Naive thymus-derived CD4-positive, alpha-beta T cell (primary cell): ENCODE data around the gene MEAK7. TPM values are rescaled to one million over a fixed set of nuclear protein-coding genes. Genes with fewer than 3 reads are reported as not detected.

Experiments
- ATAC-seq: fragments of 150-1000 bp; cut with Tn5 transposase; 2 replicates; pipeline ENCODE4 v1.10.0; 2021; ENCODE audit warnings: mild to moderate bottlenecking, moderate library complexity
- CTCF ChIA-PET: fragments of 350-600 bp; sonication (Branson Sonifier 250); formaldehyde crosslinking; loops from one replicate; lab custom pipeline; 2021; ENCODE audit warnings: antibody characterized with exemption; lab: Charles Lee
- POLR2A ChIA-PET: fragments of 350-600 bp; sonication (Branson Sonifier 250); formaldehyde crosslinking; loops from one replicate; lab custom pipeline; 2021; ENCODE audit warnings: antibody characterized with exemption, inconsistent platforms; lab: Charles Lee
- DNase-seq, 9 donors: peaks; one replicate each; pipeline versions ENCODE4 v3.0.0 to v3.0.0-alpha.2; 2020 to 2022; ENCODE audit warnings: mixed read lengths in 1 of 9
- H3K27ac ChIP-seq: one replicate; pipeline ENCODE4 v1.7.0; 2013; ENCODE audit warnings: mild to moderate bottlenecking, low read depth, low read length, moderate library complexity
- H3K27me3 ChIP-seq, 2 donors: one replicate each; pipeline ENCODE4 v1.7.0; 2013; ENCODE audit warnings: low read length in 2 of 2, mild to moderate bottlenecking in 2 of 2, moderate library complexity in 2 of 2; ENCODE audit not compliant: control insufficient read depth in 2 of 2, insufficient read depth in 2 of 2
- H3K36me3 ChIP-seq, 3 experiments: 1 replicate in 2 of 3; 2 replicates in 1 of 3; pipeline ENCODE4 v1.7.0; 2013; ENCODE audit warnings: low read length in 3 of 3, mild to moderate bottlenecking in 3 of 3, moderate library complexity in 1 of 3; ENCODE audit not compliant: insufficient read depth in 3 of 3, control insufficient read depth in 2 of 3
- H3K4me1 ChIP-seq, 2 donors: one replicate each; pipeline ENCODE4 v1.7.0; 2013; ENCODE audit warnings: low read length in 2 of 2, mild to moderate bottlenecking in 2 of 2, moderate library complexity in 1 of 2; ENCODE audit not compliant: control insufficient read depth in 2 of 2, insufficient read depth in 2 of 2
- H3K4me3 ChIP-seq: 2 replicates; pipeline ENCODE4 v1.7.0; 2013; ENCODE audit warnings: mild to moderate bottlenecking, low read length
- H3K9me3 ChIP-seq, 3 experiments: 1 replicate in 2 of 3; 2 replicates in 1 of 3; pipeline ENCODE4 v1.7.0; 2013; ENCODE audit warnings: low read length in 3 of 3; ENCODE audit not compliant: control insufficient read depth in 2 of 3
- H3K27ac Mint-ChIP-seq, 9 donors: one replicate each; pipeline ENCODE4 v1.8.0; 2020 to 2022; ENCODE audit warnings: mixed read lengths in 9 of 9, mild to moderate bottlenecking in 8 of 9, moderate library complexity in 5 of 9, inconsistent platforms in 2 of 9
- H3K27me3 Mint-ChIP-seq, 5 donors: one replicate each; pipeline ENCODE4 v1.8.0; 2021 to 2022; ENCODE audit warnings: mixed read lengths in 5 of 5, mild to moderate bottlenecking in 1 of 5
- H3K36me3 Mint-ChIP-seq, 5 donors: one replicate each; pipeline ENCODE4 v1.8.0; 2020 to 2022; ENCODE audit warnings: mixed read lengths in 5 of 5, mild to moderate bottlenecking in 3 of 5, inconsistent platforms in 1 of 5
- H3K4me1 Mint-ChIP-seq, 7 donors: one replicate each; pipeline ENCODE4 v1.8.0; 2020 to 2022; ENCODE audit warnings: mixed read lengths in 7 of 7, mild to moderate bottlenecking in 3 of 7, inconsistent platforms in 1 of 7
- H3K4me3 Mint-ChIP-seq, 10 donors: one replicate each; pipeline ENCODE4 v1.8.0; 2020 to 2022; ENCODE audit warnings: mild to moderate bottlenecking in 10 of 10, mixed read lengths in 10 of 10, moderate library complexity in 6 of 10, inconsistent platforms in 2 of 10
- H3K9me3 Mint-ChIP-seq, 11 donors: one replicate each; pipeline ENCODE4 v1.8.0; 2020 to 2022; ENCODE audit warnings: mixed read lengths in 11 of 11, mild to moderate bottlenecking in 4 of 11, inconsistent platforms in 1 of 11, moderate library complexity in 1 of 11
- intact Hi-C, 2 donors: fragments of 100-400 bp; cut with micrococcal nuclease; formaldehyde crosslinking; loops; one replicate each; pipeline ENCODE4 v1.15.1; 2023
- polyA plus RNA-seq, 2 donors: library from polyadenylated mRNA; unstranded; fragments of 300-500 nt; fragmentation: Illumina TruSeq; gene quantifications; one replicate each; pipeline ENCODE4 v1.2.3, GENCODE V29; 2021
- total RNA-seq, 6 experiments: library from RNA in 5 of 6; stranded (reverse) in 5 of 6; gene quantifications; 1 replicate in 5 of 6; 2 replicates in 1 of 6; pipeline ENCODE4 v1.2.3 and lab custom pipeline; 2021 to 2026

MEAK7 gene
- total and polyA plus RNA-seq, 7 experiments from 2014 or later: 4.0 to 56.1 (median 9.3) TPM

DNA sequence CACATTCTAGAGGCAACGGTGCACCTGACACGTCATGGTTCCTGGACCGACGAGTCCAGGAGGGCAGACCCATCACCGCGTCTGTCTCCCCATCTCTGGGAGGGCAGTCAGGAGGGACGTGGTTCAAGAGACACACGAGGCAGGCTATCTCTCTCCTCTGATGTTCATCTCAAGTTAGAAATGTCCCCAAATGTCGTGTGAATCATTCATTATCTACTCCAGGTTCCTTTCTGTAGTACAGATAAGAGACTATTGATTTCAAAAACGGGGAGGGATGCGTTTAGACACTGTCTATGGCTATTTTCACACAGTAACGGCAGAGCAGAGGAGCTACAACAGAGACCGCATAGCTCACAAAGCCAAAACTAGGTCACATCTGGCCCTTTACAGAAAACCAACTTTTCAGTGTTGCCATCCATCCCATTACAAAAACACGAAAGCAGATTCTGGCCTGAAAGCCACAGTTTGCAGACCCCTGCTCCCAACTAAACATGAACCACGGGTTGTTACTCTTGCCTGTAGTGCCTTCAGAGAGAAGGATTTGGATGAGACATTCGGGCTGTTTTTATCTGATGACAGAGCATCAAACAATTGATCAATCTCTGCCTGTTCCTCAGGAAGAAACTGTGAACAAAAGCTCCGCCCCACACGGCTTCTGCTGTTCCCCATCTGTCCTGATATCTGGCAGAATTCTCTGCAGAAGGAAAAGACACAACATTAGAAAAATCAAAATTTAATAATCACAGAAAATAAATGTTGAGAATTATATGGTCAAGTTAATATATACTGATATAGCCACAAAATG lies 6.8 kb downstream of the MEAK7 start:
- Mint-ChIP-seq H3K4me3 (no peak overlapping the region), H3K27me3 (no peaks in the 10 kb centered on the region), H3K4me1 (peaks cover 0 to 2% (median 0%) of the 10 kb centered on the region in 7 donors), H3K27ac (no peak overlapping the region), H3K36me3 (peaks cover 21 to 59% (median 44%) of the 10 kb centered on the region in 5 donors), H3K9me3 (peaks cover 0 to 12% (median 5%) of the 10 kb centered on the region in 11 donors)
- DNase-seq (peak in 1 of 9 donors; percentile 9), ATAC-seq (no peak)
- Histone ChIP-seq H3K27ac (no peak overlapping the region), H3K4me1 (no peaks in the 10 kb centered on the region), H3K36me3 (peaks cover 7 to 43% (median 10%) of the 10 kb centered on the region in 3 experiments), H3K4me3 (no peak overlapping the region), H3K9me3 (peaks cover 0 to 5% (median 0%) of the 10 kb centered on the region in 3 experiments), H3K27me3 (no peaks in the 10 kb centered on the region)
- CTCF ChIA-PET: no interaction called here
- intact Hi-C loops: no loop called here
- POLR2A ChIA-PET: interaction anchor here (0.8 to 1.4 kb wide), 2 partner anchors 9 to 13 kb away, joined by 3 to 11 read pairs; no protein-coding TSS in a partner anchor

DNA sequence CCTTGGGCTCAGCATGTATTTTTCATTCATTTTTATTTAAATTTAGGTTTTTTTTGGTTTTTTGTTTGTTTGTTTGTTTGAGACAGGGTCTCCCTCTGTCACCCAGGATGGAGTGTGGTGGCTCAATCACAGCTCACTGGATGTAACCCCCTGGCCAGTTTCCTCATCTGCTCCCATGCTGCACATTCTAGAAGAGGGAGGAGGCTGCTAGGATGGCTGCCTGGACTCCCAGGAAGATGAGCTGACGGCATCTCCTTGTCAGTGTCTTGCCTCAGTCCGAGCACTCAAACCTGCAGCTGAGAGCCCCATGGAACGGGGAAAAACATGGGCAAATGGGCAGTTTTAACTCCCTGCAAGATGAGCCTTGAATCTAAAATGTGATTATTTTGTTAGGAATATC lies 7.5 kb downstream of the MEAK7 start:
- Mint-ChIP-seq H3K4me3 (no peak overlapping the region), H3K4me1 (peaks cover 0 to under 1% (median 0%) of the 10 kb centered on the region in 7 donors), H3K27ac (no peak overlapping the region), H3K27me3 (no peaks in the 10 kb centered on the region), H3K9me3 (peaks cover 0 to 12% (median 5%) of the 10 kb centered on the region in 11 donors), H3K36me3 (peaks cover 21 to 59% (median 44%) of the 10 kb centered on the region in 5 donors)
- Histone ChIP-seq H3K4me1 (no peaks in the 10 kb centered on the region), H3K9me3 (peaks cover 0 to 5% (median 0%) of the 10 kb centered on the region in 3 experiments), H3K36me3 (peaks cover 7 to 43% (median 10%) of the 10 kb centered on the region in 3 experiments), H3K4me3 (no peak overlapping the region), H3K27ac (no peak overlapping the region), H3K27me3 (no peaks in the 10 kb centered on the region)
- DNase-seq: peak in 1 of 9 donors; percentile 4
- no peak for ATAC-seq
- POLR2A ChIA-PET: no interaction called here
- CTCF ChIA-PET: no interaction called here
- intact Hi-C loops: no loop called here

DNA sequence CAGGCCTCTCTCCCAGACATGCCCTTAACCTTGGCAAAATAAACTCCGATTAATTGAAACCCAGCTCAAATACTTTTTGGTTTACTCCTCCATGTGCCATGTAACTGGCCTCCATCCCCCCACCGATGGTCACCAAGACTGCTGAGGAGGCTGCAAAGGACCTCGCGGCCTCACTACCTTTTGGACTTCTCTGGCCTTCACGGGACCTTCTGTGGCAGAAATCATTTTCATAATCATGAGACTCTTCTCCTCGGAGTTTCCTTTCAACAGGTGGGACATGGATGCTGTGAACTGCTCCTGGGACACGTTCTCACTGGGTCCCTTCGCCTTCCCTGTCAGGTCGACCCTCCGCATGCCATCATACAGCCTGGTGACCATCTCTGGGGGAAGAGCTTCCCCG lies 9.0 kb downstream of the MEAK7 start:
- intact Hi-C loops: no loop called here
- H3K9me3 Mint-ChIP-seq: peaks cover 0 to 12% (median 5%) of the 10 kb centered on the region in 11 donors
- H3K27ac Mint-ChIP-seq: no peak overlapping the region
- H3K4me3 Mint-ChIP-seq: no peak overlapping the region
- H3K36me3 ChIP-seq: peaks cover 7 to 43% (median 10%) of the 10 kb centered on the region in 3 experiments
- ChIA-PET CTCF (no interaction called here), POLR2A (no interaction called here)
- H3K9me3 ChIP-seq: peaks cover 0 to 5% (median 0%) of the 10 kb centered on the region in 3 experiments
- no peaks in the 10 kb centered on the region for H3K4me1 ChIP-seq
- DNase-seq (peak in 1 of 9 donors; percentile 13), ATAC-seq (no peak)
- no peaks in the 10 kb centered on the region for H3K27me3 ChIP-seq
- no peaks in the 10 kb centered on the region for H3K4me1 Mint-ChIP-seq
- no peaks in the 10 kb centered on the region for H3K27me3 Mint-ChIP-seq
- peaks cover 21 to 61% (median 48%) of the 10 kb centered on the region in 5 donors for H3K36me3 Mint-ChIP-seq
- H3K27ac ChIP-seq: no peak overlapping the region
- no peak overlapping the region for H3K4me3 ChIP-seq

DNA sequence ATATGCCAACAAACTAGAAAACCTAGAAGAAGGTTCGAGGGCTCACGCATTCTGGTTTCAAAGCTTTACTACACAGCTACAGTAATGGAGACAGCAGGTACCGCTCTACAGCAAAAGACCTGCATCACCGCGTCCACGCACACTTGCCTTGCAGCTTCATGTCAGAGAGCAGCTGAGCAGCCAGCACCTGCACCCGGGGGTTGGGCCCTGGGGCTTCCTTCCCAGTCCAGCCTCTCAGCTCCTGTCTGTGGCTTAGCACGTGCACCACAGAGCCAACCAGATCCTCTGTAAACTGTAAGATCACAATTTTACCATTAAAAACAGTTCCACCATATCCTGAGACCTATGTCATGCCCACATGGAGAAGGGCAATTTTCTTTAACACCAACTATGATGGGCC lies 15.3 kb downstream of the MEAK7 start:
- POLR2A ChIA-PET: no interaction called here

DNA sequence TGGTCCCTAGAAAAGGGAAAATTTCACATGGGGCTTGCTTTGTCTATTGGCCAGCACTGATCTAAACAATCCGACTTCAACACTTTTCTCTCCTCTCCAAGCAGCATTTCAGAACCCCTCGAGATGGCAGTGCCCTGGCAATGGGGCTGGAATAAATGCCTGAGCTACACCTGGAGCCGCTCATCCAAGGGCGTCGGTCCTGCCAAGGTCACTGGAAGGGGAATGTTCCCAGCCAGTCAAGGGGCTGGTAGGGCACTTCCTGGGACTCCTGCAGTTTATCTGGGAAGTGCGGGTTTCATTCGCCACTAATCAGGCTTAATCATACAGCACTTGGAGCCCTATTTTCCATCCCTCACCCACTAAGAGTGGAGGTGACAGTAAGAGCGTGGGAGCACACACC lies 17.1 kb downstream of the MEAK7 start:
- CTCF ChIA-PET: no interaction called here
- no peak overlapping the region for H3K4me3 Mint-ChIP-seq
- H3K4me1 Mint-ChIP-seq: peaks cover 0 to 5% (median 0%) of the 10 kb centered on the region in 7 donors
- Histone ChIP-seq H3K36me3 (peaks cover 0 to 41% (median 4%) of the 10 kb centered on the region in 3 experiments), H3K9me3 (no peaks in the 10 kb centered on the region), H3K4me3 (no peak overlapping the region), H3K27ac (no peak overlapping the region), H3K4me1 (no peaks in the 10 kb centered on the region), H3K27me3 (no peaks in the 10 kb centered on the region)
- POLR2A ChIA-PET: no interaction called here
- peaks cover 0 to 46% (median 18%) of the 10 kb centered on the region in 5 donors for H3K36me3 Mint-ChIP-seq
- H3K27ac Mint-ChIP-seq: no peak overlapping the region
- no peak for DNase-seq
- intact Hi-C loops: no loop called here
- H3K27me3 Mint-ChIP-seq: no peaks in the 10 kb centered on the region
- ATAC-seq: no peak
- no peaks in the 10 kb centered on the region for H3K9me3 Mint-ChIP-seq

More for the DNA sequence above, 15.3 kb downstream of the MEAK7 start:
- peaks cover 5 to 32% (median 10%) of the 10 kb centered on the region in 3 experiments for H3K36me3 ChIP-seq
- no peak for ATAC-seq
- no peak overlapping the region for H3K4me3 ChIP-seq
- H3K27ac ChIP-seq: no peak overlapping the region
- H3K4me1 Mint-ChIP-seq: peaks cover 0 to 5% (median 0%) of the 10 kb centered on the region in 7 donors
- peaks cover 3 to 50% (median 32%) of the 10 kb centered on the region in 5 donors for H3K36me3 Mint-ChIP-seq
- intact Hi-C loops: no loop called here
- no peak overlapping the region for H3K4me3 Mint-ChIP-seq
- no peak overlapping the region for H3K27ac Mint-ChIP-seq
- H3K27me3 Mint-ChIP-seq: no peaks in the 10 kb centered on the region
- H3K9me3 ChIP-seq: peaks cover 0 to 5% (median 0%) of the 10 kb centered on the region in 3 experiments
- H3K27me3 ChIP-seq: no peaks in the 10 kb centered on the region
- H3K4me1 ChIP-seq: no peaks in the 10 kb centered on the region
- CTCF ChIA-PET: interaction anchor here (0.6 kb wide), 1 partner anchor 22 kb away, joined by 3 read pairs; no protein-coding TSS in a partner anchor
- H3K9me3 Mint-ChIP-seq: peaks cover 0 to 7% (median 4%) of the 10 kb centered on the region in 11 donors
- no peak for DNase-seq

DNA sequence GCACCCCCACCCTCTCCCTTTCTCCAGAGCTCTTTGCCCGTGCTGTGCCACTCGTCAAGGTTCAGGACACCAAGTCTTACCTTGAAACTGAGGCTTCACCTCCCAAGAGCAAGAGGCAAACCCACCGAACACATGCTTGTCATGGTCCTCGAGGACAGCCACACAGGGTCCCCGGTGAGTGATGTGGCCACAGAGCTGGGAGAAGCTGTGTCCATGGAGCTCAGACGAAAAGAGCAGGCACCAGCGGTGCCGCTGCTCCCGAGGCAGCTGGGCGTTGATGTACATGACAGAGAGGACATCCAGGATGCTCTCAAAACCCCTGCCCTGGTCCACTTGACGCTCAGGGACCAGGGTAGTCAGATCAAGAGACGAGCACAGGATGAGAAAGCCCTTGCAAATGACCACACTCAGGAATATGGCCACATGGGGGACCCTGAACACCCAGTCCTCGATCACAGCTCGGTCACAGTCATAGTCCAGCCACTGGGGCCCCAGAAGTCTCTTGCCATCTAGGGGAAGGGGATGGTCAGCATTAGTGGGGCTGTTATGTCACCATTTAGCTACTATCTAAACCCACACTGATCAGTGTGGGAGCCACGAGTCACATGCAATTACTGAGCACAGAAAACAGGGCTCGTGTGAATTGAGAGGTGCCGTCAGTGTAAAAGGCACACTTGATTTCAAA lies 17.8 kb downstream of the MEAK7 start:
- Mint-ChIP-seq H3K4me3 (no peak overlapping the region), H3K36me3 (peaks cover 0 to 51% (median 18%) of the 10 kb centered on the region in 5 donors), H3K27ac (no peak overlapping the region), H3K4me1 (peaks cover 0 to 5% (median 0%) of the 10 kb centered on the region in 7 donors), H3K27me3 (no peaks in the 10 kb centered on the region), H3K9me3 (no peaks in the 10 kb centered on the region)
- CTCF ChIA-PET: no interaction called here
- DNase-seq: peak in 1 of 9 donors; percentile 3
- no peak overlapping the region for H3K4me3 ChIP-seq
- no peaks in the 10 kb centered on the region for H3K9me3 ChIP-seq
- H3K27ac ChIP-seq: no peak overlapping the region
- peaks cover 0 to 47% (median 4%) of the 10 kb centered on the region in 3 experiments for H3K36me3 ChIP-seq
- no peak for ATAC-seq
- POLR2A ChIA-PET: no interaction called here
- intact Hi-C loops: no loop called here
- H3K27me3 ChIP-seq: no peaks in the 10 kb centered on the region
- no peaks in the 10 kb centered on the region for H3K4me1 ChIP-seq
